Midbrain (tissue), 1 donor: Measurements from ENCODE around the gene TNNI3K.

Experiments
- DNase-seq: peaks from one replicate; lab custom pipeline; 2025; lab: John Stamatoyannopoulos, UW

TNNI3K gene

DNA sequence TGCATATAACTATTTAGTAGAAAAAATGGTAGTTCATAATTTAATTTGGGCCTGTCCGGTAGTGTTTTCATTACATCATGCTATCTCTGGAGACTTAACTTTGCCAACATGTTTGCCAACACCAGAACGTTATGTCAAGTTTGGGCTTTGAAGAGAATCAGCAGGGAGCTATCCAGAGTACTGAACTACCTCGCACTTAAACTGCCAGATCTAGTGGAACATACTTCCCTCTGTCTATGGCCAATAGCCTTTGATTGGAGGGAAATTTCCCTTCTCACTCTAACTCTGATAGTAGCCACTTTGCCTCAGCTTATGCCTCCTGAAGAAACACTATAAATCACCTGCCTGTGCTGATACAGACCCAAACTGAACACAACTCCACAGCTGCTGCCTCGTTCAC lies 267.2 kb downstream of the TNNI3K start:
- no peak for DNase-seq

GRCh38 chr1:74502858-74503257 lies 267.7 kb downstream of the TNNI3K start:
- DNase-seq, result no peak

- DNase-seq, result peak; percentile 72
Measured at GRCh38 chr1:74504125-74504932, 269.1 kb downstream of the TNNI3K start.

DNA sequence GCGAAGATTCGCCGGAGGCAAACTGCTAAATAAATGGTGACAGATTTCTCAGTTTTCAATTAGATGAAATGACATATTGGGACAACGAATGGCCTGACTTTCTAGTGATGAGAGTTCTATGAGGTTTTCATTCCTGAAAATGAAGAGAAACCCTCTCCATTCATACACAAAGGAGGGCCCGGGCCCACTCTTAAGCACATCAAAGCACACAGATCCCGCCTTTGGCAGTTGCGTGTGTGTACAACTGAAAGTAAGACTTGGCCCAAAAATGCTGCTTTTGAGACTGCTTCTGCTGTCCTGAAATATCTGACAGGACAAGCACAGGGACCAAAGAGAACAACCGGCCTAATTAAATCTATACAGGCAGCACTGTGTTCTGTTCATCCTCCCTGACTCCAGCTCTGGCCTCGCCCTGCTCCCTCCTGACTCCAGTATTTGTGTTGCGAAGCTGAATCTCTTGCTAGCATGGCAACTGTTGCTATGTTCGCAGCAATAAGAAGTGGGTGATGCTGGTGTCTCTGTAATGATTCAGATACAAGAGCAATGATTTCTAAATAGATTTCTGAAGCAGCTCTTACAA lies 269.8 kb downstream of the TNNI3K start:
- no peak for DNase-seq

DNA sequence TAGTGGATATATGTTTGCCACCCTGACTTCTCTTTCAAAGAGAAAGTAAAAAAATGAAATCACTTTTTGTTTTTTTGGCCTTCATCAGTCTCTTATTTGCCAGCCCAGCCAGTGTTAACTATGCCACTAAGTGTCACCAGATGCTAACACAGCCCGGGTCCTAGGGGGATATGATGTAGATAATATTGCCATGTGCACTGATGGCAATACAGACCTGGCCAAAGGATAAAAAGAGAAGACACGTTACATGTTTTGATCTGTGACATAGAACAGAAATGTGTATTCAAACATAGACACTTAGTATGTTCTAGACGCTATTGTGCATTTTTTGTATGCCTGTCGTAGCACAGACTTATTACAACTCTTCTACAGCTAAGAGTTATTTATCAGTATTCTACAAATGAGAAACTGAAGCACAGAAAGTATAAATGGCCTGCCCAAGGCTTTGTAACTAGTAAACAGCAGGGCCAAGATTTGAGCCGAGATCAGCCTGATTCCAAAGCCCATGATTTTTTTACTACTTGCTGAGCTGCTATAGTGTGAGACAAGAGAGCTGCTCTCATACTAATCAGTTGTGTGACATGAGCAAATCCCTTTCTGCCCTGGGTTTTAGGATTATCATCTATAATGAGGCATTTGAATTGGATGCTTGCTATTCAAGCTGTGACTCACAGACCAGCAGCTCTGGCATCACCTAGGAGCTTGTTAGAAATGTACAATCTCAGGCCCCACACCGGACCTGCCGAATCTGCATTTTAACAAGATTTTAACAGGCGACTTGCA lies 270.9 kb downstream of the TNNI3K start:
- no peak for DNase-seq

- no peak for DNase-seq
Measured at GRCh38 chr1:74508449-74508848, 273.3 kb downstream of the TNNI3K start.

GRCh38 chr1:74512170-74512915 lies 277.2 kb downstream of the TNNI3K start, which contains the start of gene LRRC53:
TSS of gene LRRC53 (minus strand) at chr1:74512611. CDS start at chr1:74483349, 29,262 bp downstream.
- no peak for DNase-seq

- no peak for DNase-seq
Measured at GRCh38 chr1:74513411-74514300, 278.5 kb downstream of the TNNI3K start.

DNA sequence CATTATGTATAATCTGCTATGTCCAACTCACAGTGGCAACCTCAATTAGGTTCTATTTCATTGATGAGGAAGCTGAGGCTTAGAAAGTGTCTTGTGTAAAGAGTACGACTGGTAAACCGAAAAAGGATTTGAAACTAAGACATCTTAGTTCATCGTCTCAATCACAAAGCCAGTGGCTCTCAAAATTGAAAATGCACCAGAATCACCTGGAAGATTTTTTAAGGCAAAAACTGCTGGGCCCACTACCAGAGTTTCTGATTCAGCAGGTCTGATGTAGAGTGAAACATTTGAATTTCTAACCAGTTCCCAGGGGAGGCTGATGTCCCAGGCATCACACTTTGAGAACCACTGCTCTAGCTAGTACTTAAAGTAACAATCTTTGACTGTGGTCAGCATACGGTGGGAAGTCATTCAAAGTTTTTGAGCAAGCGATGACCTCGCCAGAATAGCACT lies 282.4 kb downstream of the TNNI3K start:
- no peak for DNase-seq

DNA sequence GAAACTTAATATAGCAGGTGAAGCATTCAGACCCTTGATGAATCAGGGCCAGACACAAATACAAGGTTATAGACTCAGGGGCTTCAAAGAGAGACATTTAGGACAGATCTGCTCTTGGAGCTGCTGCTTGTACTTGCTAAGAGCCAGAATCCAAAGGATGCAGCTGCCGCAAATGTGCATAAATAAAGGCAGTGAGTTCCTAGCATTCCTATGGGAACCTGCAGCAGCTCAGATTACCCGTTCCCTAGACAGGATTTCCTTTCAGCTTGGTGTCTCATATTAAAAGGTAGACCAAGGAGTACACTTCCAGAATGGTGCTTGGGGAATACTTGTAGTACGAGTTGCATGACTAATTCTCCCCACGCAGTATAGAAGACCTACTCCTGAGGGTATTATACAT lies 287.0 kb downstream of the TNNI3K start:
- no peak for DNase-seq

DNA sequence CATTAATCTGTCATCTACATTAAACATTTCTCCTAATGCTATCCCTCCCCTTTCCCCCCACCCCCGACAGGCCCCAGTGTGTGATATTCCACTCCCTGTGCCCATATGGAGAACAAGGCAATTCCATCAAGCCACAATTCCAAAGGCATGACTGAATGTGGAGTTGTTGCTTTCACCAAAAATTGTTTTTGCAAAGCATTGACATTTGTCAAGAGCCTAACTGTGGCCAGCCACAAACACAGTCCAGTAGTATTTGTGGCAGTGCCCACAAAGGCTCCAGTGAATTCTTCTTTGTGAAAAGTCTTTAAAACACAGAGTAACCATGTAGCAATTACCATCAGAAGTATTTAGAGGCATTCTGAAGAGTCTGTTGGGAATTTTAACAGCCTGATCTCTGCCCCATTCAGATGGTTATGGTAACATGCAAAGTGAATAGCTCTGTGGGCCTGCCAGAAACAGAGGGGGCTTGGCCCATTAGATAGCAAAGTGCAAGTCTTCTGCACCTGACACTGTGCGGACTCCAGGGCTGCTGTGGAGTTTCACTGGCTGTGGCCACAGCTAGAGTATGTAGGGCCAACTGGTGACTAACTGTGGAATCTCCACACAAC lies 288.8 kb downstream of the TNNI3K start:
- DNase-seq, result no peak

DNA sequence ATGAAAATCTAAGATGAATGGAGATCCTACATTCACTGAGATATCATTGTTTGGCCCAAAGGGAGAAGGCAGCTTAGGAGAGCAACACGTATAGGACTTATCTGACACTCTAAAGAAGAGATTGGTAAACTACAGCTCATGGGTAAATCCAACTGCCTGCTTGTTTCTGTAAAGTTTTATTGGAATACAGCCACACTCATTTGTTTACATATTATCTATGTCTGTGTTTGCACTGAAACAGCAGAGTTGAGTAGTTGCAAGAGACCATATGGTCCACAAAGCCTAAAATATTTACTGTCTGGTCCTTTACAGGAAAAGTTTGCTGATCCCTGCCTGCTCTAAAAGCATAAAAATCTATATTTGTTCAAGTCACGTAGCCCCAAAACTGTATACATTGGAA lies 291.5 kb downstream of the TNNI3K start:
- DNase-seq, result no peak

- DNase-seq, result no peak
Measured at GRCh38 chr1:74528123-74528522, 292.9 kb downstream of the TNNI3K start.

- no peak for DNase-seq
Measured at GRCh38 chr1:74530892-74531291, 295.7 kb downstream of the TNNI3K start.

- no peak for DNase-seq
Measured at GRCh38 chr1:74531796-74532195, 296.6 kb downstream of the TNNI3K start.

GRCh38 chr1:74534241-74534640 lies 299.1 kb downstream of the TNNI3K start:
- DNase-seq, result no peak

DNA sequence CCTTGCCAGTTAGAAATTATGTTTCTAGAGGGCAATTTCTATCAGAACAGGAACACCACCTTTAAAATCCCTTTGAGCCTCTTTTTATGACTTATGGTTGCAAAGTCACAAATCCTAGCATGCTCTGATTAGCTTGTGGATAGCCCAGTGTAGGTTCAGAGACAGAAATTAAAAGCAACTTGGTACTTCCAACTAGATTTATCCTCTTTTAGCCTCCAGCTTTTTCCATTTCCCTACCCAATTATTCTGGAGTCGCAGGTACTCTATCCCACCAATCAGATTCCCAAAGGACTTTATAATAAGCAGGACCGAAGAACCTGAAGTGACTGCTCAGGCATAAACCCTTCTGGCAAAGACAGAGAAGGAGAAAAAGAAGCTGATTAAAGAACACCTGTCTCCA lies 310.6 kb downstream of the TNNI3K start:
- no peak for DNase-seq

GRCh38 chr1:74548961-74549750 lies 314.0 kb downstream of the TNNI3K start:
- DNase-seq, result no peak

GRCh38 chr1:74549932-74550331 lies 314.7 kb downstream of the TNNI3K start:
- DNase-seq, result no peak
